ENCODE measurements around the gene ABCC1. TPM values are rescaled to one million over a fixed set of nuclear protein-coding genes. Genes with fewer than 3 reads are reported as not detected.
A peak's percentile ranks its signal among the peaks of the same experiment; 100 is the strongest.

Gene ABCC1
- total RNA-seq, 1 donor: 46.2 TPM

- DNase-seq (ENCODE audit: low read depth): no peak
- TF ChIP-seq CTCF (IDR thresholded peaks at IDR 0.05; ENCODE audit: insufficient read depth, low read length): no peak
Observed at GRCh38 chr16:15960124-15960971, 10.9 kb downstream of the ABCC1 start.

GRCh38 chr16:15961060-15961511 lies 11.7 kb downstream of the ABCC1 start:
- no peak overlapping the region for H3K4me3 ChIP-seq (ENCODE audit: low read depth, low read length)
- peak; percentile 29 for DNase-seq (ENCODE audit: low read depth)
- TF ChIP-seq CTCF (IDR thresholded peaks at IDR 0.05; ENCODE audit: insufficient read depth, low read length): no peak

More at GRCh38 chr16:15960124-15960971, 10.9 kb downstream of the ABCC1 start:
- no peak overlapping the region for H3K4me3 ChIP-seq (ENCODE audit: low read depth, low read length)

- TF ChIP-seq CTCF (IDR thresholded peaks at IDR 0.05; ENCODE audit: insufficient read depth, low read length): no peak
- no peak overlapping the region for H3K4me3 ChIP-seq (ENCODE audit: low read depth, low read length)
Observed at GRCh38 chr16:15961571-15962090, 12.2 kb downstream of the ABCC1 start.

GRCh38 chr16:15963307-15963910 lies 14.0 kb downstream of the ABCC1 start:
- H3K4me3 ChIP-seq (ENCODE audit: low read depth, low read length): no peak overlapping the region
- DNase-seq (ENCODE audit: low read depth): peak; percentile 29
- TF ChIP-seq CTCF (IDR thresholded peaks at IDR 0.05; ENCODE audit: insufficient read depth, low read length): no peak

More at GRCh38 chr16:15961571-15962090, 12.2 kb downstream of the ABCC1 start:
- DNase-seq (ENCODE audit: low read depth): no peak

GRCh38 chr16:15966420-15966819 lies 17.0 kb downstream of the ABCC1 start:
- TF ChIP-seq CTCF (IDR thresholded peaks at IDR 0.05; ENCODE audit: insufficient read depth, low read length): no peak

GRCh38 chr16:15966836-15967546 lies 17.6 kb downstream of the ABCC1 start:
- no peak for TF ChIP-seq CTCF (IDR thresholded peaks at IDR 0.05; ENCODE audit: insufficient read depth, low read length)
- no peak overlapping the region for H3K4me3 ChIP-seq (ENCODE audit: low read depth, low read length)
- peak; percentile 85 for DNase-seq (ENCODE audit: low read depth)

More at GRCh38 chr16:15966420-15966819, 17.0 kb downstream of the ABCC1 start:
- no peak overlapping the region for H3K4me3 ChIP-seq (ENCODE audit: low read depth, low read length)
- no peak for DNase-seq (ENCODE audit: low read depth)
